Bronchial epithelial cell (primary cell): ENCODE results near the gene TNRC18. TPM values are rescaled to one million over a fixed set of nuclear protein-coding genes. Genes with fewer than 3 reads are reported as not detected.

Source experiments
- DNase-seq: peaks from one replicate; pipeline ENCODE4 v3.0.0-alpha.2; 2010; ENCODE audit warnings: low read depth
- FAIRE-seq: peaks from 2 replicates; lab custom pipeline; 2011; peaks lifted over from hg19 to GRCh38; lab: Jason Lieb, UNC
- H3K27me3 ChIP-seq: 2 replicates; pipeline ENCODE4 v1.5.1; 2011; ENCODE audit warnings: low read length; ENCODE audit not compliant: control insufficient read depth, insufficient read depth
- H3K36me3 ChIP-seq: 2 replicates; pipeline ENCODE4 v1.5.1; 2011; ENCODE audit warnings: low read length; ENCODE audit not compliant: control insufficient read depth, insufficient read depth
- H3K4me3 ChIP-seq: 2 replicates; pipeline ENCODE4 v1.5.1; 2011; ENCODE audit warnings: mild to moderate bottlenecking, low read depth, low read length, control low read depth
- CTCF ChIP-seq: IDR thresholded peaks from 2 replicates; pipeline ENCODE4 v1.5.1; 2011; ENCODE audit warnings: mild to moderate bottlenecking, moderate library complexity, low read length, control low read depth, inconsistent platforms; ENCODE audit not compliant: insufficient read depth, severe bottlenecking
- total RNA-seq: library from RNA; depleted of rRNA; stranded (reverse); fragments of >200 nt; gene quantifications from 2 replicates; pipeline ENCODE4 v1.2.1, GENCODE V29; 2014

Gene TNRC18
- total RNA-seq, 1 donor from 2014 or later, result 29.0 TPM

GRCh38 chr7:5403442-5403841 is 20.2 kb downstream of the TNRC18 start:
- FAIRE-seq (no peak), DNase-seq (no peak)
- no peak for TF ChIP-seq CTCF
- no peak overlapping the region for H3K4me3 ChIP-seq
- no peaks in the 10 kb centered on the region for H3K27me3 ChIP-seq
- H3K36me3 ChIP-seq, result peaks cover 1% of the 10 kb centered on the region

GRCh38 chr7:5397736-5398135 is 25.9 kb downstream of the TNRC18 start:
- FAIRE-seq (no peak), DNase-seq (no peak)
- peaks cover 23% of the 10 kb centered on the region for H3K36me3 ChIP-seq

GRCh38 chr7:5396999-5397663 is 26.5 kb downstream of the TNRC18 start:
- DNase-seq (peak; percentile 95), FAIRE-seq (no peak)
- Histone ChIP-seq H3K36me3 (peaks cover 25% of the 10 kb centered on the region), H3K27me3 (no peaks in the 10 kb centered on the region), H3K4me3 (peak overlapping the region; percentile 81)
- no peak for TF ChIP-seq CTCF

More at GRCh38 chr7:5397736-5398135, 25.9 kb downstream of the TNRC18 start:
- no peak for TF ChIP-seq CTCF
- Histone ChIP-seq H3K4me3 (no peak overlapping the region), H3K27me3 (no peaks in the 10 kb centered on the region)

- Histone ChIP-seq H3K27me3 (no peaks in the 10 kb centered on the region), H3K4me3 (peak overlapping the region; percentile 81), H3K36me3 (peaks cover 28% of the 10 kb centered on the region)
- peak; percentile 66 for TF ChIP-seq CTCF
- DNase-seq, result peak; percentile 46
- no peak for FAIRE-seq
Measured at GRCh38 chr7:5396542-5396941, 27.1 kb downstream of the TNRC18 start.

GRCh38 chr7:5395246-5395645 is 28.4 kb downstream of the TNRC18 start:
- FAIRE-seq (no peak), DNase-seq (no peak)
- peaks cover 32% of the 10 kb centered on the region for H3K36me3 ChIP-seq
- no peak for TF ChIP-seq CTCF
- H3K27me3 ChIP-seq, result no peaks in the 10 kb centered on the region
- no peak overlapping the region for H3K4me3 ChIP-seq
